PC-9 (cell line): Measurements from ENCODE around the gene CNNM2. TPM values are rescaled to one million over a fixed set of nuclear protein-coding genes. Genes with fewer than 3 reads are reported as not detected.
"Not testable (repeated sequence)": the region's sequence is repeated elsewhere in the genome, so short reads cannot be mapped to it uniquely, and the experiment has no call there.

Experiments
- BruUV-seq: library from RNA; stranded (reverse); fragments of 400-500 nt; replicated peaks from 2 replicates; lab custom pipeline; 2021; lab: Mats Ljungman, UMichigan
- CTCF ChIA-PET: fragments of 300-600 bp; sonication (Branson Sonifier 250); formaldehyde crosslinking; loops from one replicate; lab custom pipeline; 2022; ENCODE audit warnings: antibody characterized with exemption; lab: Charles Lee
- POLR2A ChIA-PET: fragments of 300-600 bp; sonication (Branson Sonifier 250); formaldehyde crosslinking; loops from one replicate; lab custom pipeline; 2022; ENCODE audit warnings: antibody characterized with exemption; ENCODE audit not compliant: unreplicated experiment; lab: Charles Lee
- DNase-seq, 2 experiments: peaks; one replicate each; pipeline versions ENCODE4 v3.0.0 to v3.0.0-alpha.2; 2015 to 2022; ENCODE audit warnings: mixed read lengths in 1 of 2
- H2AFZ ChIP-seq: fragments of 200-600 bp; sonication (generic); 2 replicates; pipeline ENCODE4 v1.8.1; 2017; ENCODE audit warnings: antibody characterized with exemption
- H3F3A ChIP-seq: fragments of 200-600 bp; sonication (generic); 2 replicates; pipeline ENCODE4 v1.8.1; 2017; ENCODE audit warnings: antibody characterized with exemption, mild to moderate bottlenecking, low read depth; ENCODE audit not compliant: insufficient read depth
- H3K27ac ChIP-seq: fragments of 200-600 bp; sonication (generic); 2 replicates; pipeline ENCODE4 v1.6.1; 2016; ENCODE audit warnings: mixed run types
- H3K27me3 ChIP-seq: fragments of 200-600 bp; sonication (generic); 2 replicates; pipeline ENCODE4 v1.6.1; 2016; ENCODE audit warnings: low read depth, mixed run types; ENCODE audit not compliant: insufficient read depth
- H3K36me3 ChIP-seq: fragments of 200-600 bp; sonication (generic); 2 replicates; pipeline ENCODE4 v1.6.1; 2016; ENCODE audit warnings: low read depth, mixed run types
- H3K4me1 ChIP-seq: fragments of 200-600 bp; sonication (generic); replicated peaks from 2 replicates; pipeline ENCODE4 v1.6.1; 2016; ENCODE audit warnings: mixed run types; ENCODE audit not compliant: insufficient read depth
- H3K4me2 ChIP-seq: fragments of 200-600 bp; sonication (generic); 2 replicates; pipeline ENCODE4 v1.6.1; 2017; ENCODE audit warnings: mixed run types
- H3K4me3 ChIP-seq: fragments of 200-600 bp; sonication (generic); 2 replicates; pipeline ENCODE4 v1.6.1; 2016; ENCODE audit warnings: mixed run types
- H3K79me2 ChIP-seq: fragments of 200-600 bp; sonication (generic); 2 replicates; pipeline ENCODE4 v1.6.1; 2017; ENCODE audit warnings: low read depth, mixed run types
- H3K9me2 ChIP-seq: fragments of 200-600 bp; sonication (generic); 2 replicates; pipeline ENCODE4 v1.8.1; 2017; ENCODE audit warnings: mild to moderate bottlenecking; ENCODE audit not compliant: insufficient read depth
- H3K9me3 ChIP-seq: fragments of 200-600 bp; sonication (generic); 2 replicates; pipeline ENCODE4 v1.8.1; 2016; ENCODE audit warnings: low read depth; ENCODE audit not compliant: insufficient read depth
- H4K20me1 ChIP-seq: fragments of 200-600 bp; sonication (generic); 2 replicates; pipeline ENCODE4 v1.8.1; 2017; ENCODE audit not compliant: insufficient read depth
- CTCF ChIP-seq: fragments of 200-600 bp; sonication (generic); conservative IDR thresholded peaks from 2 replicates; pipeline ENCODE4 v1.6.1; 2017; ENCODE audit warnings: mixed run types, antibody characterized with exemption, mild to moderate bottlenecking, moderate library complexity
- EZH2 ChIP-seq: fragments of 200-600 bp; sonication (generic); IDR thresholded peaks from 2 replicates; pipeline ENCODE4 v1.8.0; 2017; ENCODE audit warnings: antibody characterized with exemption, low read depth
- intact Hi-C: fragments of 100-400 bp; cut with micrococcal nuclease; formaldehyde crosslinking; loops from one replicate; pipeline ENCODE4 v1.10.0; 2022; ENCODE audit not compliant: unreplicated experiment
- total RNA-seq: library from RNA; stranded (reverse); gene quantifications from 2 replicates; pipeline ENCODE4 v1.2.3, GENCODE V29; 2021

The CNNM2 gene
- total RNA-seq, 1 experiment from 2014 or later, result 8.8 TPM

GRCh38 chr10:102997998-102998397 is 79.9 kb downstream of the CNNM2 start:
- Histone ChIP-seq H3K27ac (peak overlapping the region; percentile 43), H3K9me2 (no peaks in the 10 kb centered on the region), H3K79me2 (no peaks in the 10 kb centered on the region), H3F3A (peaks cover 14% of the 10 kb centered on the region), H3K27me3 (no peaks in the 10 kb centered on the region), H3K9me3 (no peaks in the 10 kb centered on the region), H3K36me3 (no peaks in the 10 kb centered on the region), H3K4me2 (peak overlapping the region; percentile 54), H3K4me3 (no peak overlapping the region), H2AFZ (no peak overlapping the region), H3K4me1 (peaks cover 14% of the 10 kb centered on the region), H4K20me1 (no peaks in the 10 kb centered on the region)
- intact Hi-C loops, result no loop called here
- POLR2A ChIA-PET, result no interaction called here
- DNase-seq, result peak in 1 of 2 experiments; percentile 78
- BruUV-seq, result no TSS peak
- TF ChIP-seq CTCF (no peak), EZH2 (no peak)
- CTCF ChIA-PET, result no interaction called here

- ChIA-PET POLR2A (no interaction called here), CTCF (no interaction called here)
- H3K4me1 ChIP-seq, result peaks cover 14% of the 10 kb centered on the region
- no peaks in the 10 kb centered on the region for H4K20me1 ChIP-seq
- no peaks in the 10 kb centered on the region for H3K36me3 ChIP-seq
- no peaks in the 10 kb centered on the region for H3K27me3 ChIP-seq
- no peaks in the 10 kb centered on the region for H3K9me2 ChIP-seq
- no peak overlapping the region for H3K4me3 ChIP-seq
- TF ChIP-seq CTCF (no peak), EZH2 (no peak)
- H3F3A ChIP-seq, result peaks cover 14% of the 10 kb centered on the region
- intact Hi-C loops, result no loop called here
- no peaks in the 10 kb centered on the region for H3K79me2 ChIP-seq
- peak overlapping the region; percentile 43 for H3K27ac ChIP-seq
- no peak overlapping the region for H2AFZ ChIP-seq
- DNase-seq, result no peak
- H3K4me2 ChIP-seq, result peak overlapping the region; percentile 54
- no TSS peak for BruUV-seq
- H3K9me3 ChIP-seq, result no peaks in the 10 kb centered on the region
These were observed 80.4 kb downstream of the CNNM2 start for GRCh38 chr10:102998399-102998907.

GRCh38 chr10:103000050-103000449 is 82.0 kb downstream of the CNNM2 start:
- peaks cover 14% of the 10 kb centered on the region for H3K4me1 ChIP-seq
- H3K9me2 ChIP-seq, CTCF ChIA-PET, intact Hi-C loops, H3K9me3 ChIP-seq, POLR2A ChIA-PET, H3K4me3 ChIP-seq, H3K27ac ChIP-seq, BruUV-seq, H3K27me3 ChIP-seq, H3K36me3 ChIP-seq, H3K79me2 ChIP-seq, H4K20me1 ChIP-seq, H2AFZ ChIP-seq, H3K4me2 ChIP-seq, DNase-seq: not testable (repeated sequence)
- H3F3A ChIP-seq, result peaks cover 14% of the 10 kb centered on the region

- no peak overlapping the region for H3K4me3 ChIP-seq
- H3K79me2 ChIP-seq, result no peaks in the 10 kb centered on the region
- ChIA-PET POLR2A (no interaction called here), CTCF (no interaction called here)
- BruUV-seq, result no TSS peak
- no peaks in the 10 kb centered on the region for H3K4me1 ChIP-seq
- H3K4me2 ChIP-seq, result no peak overlapping the region
- TF ChIP-seq EZH2 (no peak), CTCF (no peak)
- H3K36me3 ChIP-seq, result no peaks in the 10 kb centered on the region
- no peaks in the 10 kb centered on the region for H3F3A ChIP-seq
- no peaks in the 10 kb centered on the region for H3K9me2 ChIP-seq
- DNase-seq, result no peak
- no peak overlapping the region for H3K27ac ChIP-seq
- intact Hi-C loops, result no loop called here
- H4K20me1 ChIP-seq, result no peaks in the 10 kb centered on the region
- no peaks in the 10 kb centered on the region for H3K9me3 ChIP-seq
- H2AFZ ChIP-seq, result no peak overlapping the region
- H3K27me3 ChIP-seq, result no peaks in the 10 kb centered on the region
These were observed 88.9 kb downstream of the CNNM2 start for GRCh38 chr10:103007017-103007416.
